HepG2 (cell line): ENCODE data around the gene AHCYL2. TPM values are rescaled to one million over a fixed set of nuclear protein-coding genes. Genes with fewer than 3 reads are reported as not detected.

ENCODE experiments used
- ATAC-seq: fragments of 200-7000 bp; cut with Tn5 transposase; 3 replicates; pipeline ENCODE4 v1.9.1; 2020; ENCODE audit warnings: mild to moderate bottlenecking, moderate library complexity
- BruUV-seq: library from RNA; stranded (reverse); fragments of 400-500 nt; replicated peaks from 2 replicates; lab custom pipeline; 2021; lab: Mats Ljungman, UMichigan
- CTCF ChIA-PET: fragments of 300-600 bp; formaldehyde crosslinking; extraction: SDS; loops from one replicate; lab custom pipeline; 2021; ENCODE audit warnings: low total read pairs, inconsistent platforms, low intra/inter-chr PET ratio; lab: Yijun Ruan, JAX
- POLR2A ChIA-PET: fragments of 350-600 bp; sonication (Branson Sonifier 250); formaldehyde crosslinking; loops from one replicate; lab custom pipeline; 2020; ENCODE audit warnings: antibody characterized with exemption, inconsistent platforms; lab: Yijun Ruan, JAX
- DNase-seq: peaks from one replicate; pipeline ENCODE4 v3.0.0-alpha.2; 2015; ENCODE audit warnings: low spot score
- FAIRE-seq: peaks from 3 replicates; lab custom pipeline; 2011; peaks lifted over from hg19 to GRCh38; lab: Jason Lieb, UNC
- H2AFZ ChIP-seq: one replicate; pipeline ENCODE4 v1.6.1; 2011; ENCODE audit warnings: low read length, inconsistent platforms
- H3K27ac ChIP-seq: fragments of 300-600 bp; 3 replicates; pipeline ENCODE4 v1.8.0; 2011; ENCODE audit warnings: mixed run types, mild to moderate bottlenecking, mixed read lengths, low read length, inconsistent platforms; ENCODE audit not compliant: insufficient read depth; ENCODE audit errors: extremely low read length
- H3K27me3 ChIP-seq, 2 experiments: fragments of 200-600 bp in 1 of 2; 2 replicates in 1 of 2; 3 replicates in 1 of 2; pipeline versions ENCODE4 v1.6.0 to v1.8.0; 2011; ENCODE audit warnings: low read length in 2 of 2, mild to moderate bottlenecking in 2 of 2, moderate library complexity in 2 of 2, inconsistent platforms in 1 of 2; ENCODE audit not compliant: insufficient read depth in 2 of 2, control insufficient read depth in 1 of 2
- H3K36me3 ChIP-seq, 2 experiments: fragments of 200-600 bp in 1 of 2; replicated peaks in 1 of 2; 2 replicates in 1 of 2; 3 replicates in 1 of 2; pipeline versions ENCODE4 v1.5.1 to v1.8.0; 2011; ENCODE audit warnings: low read length in 2 of 2, inconsistent platforms in 1 of 2; ENCODE audit not compliant: insufficient read depth in 2 of 2, control insufficient read depth in 1 of 2
- H3K4me1 ChIP-seq: 2 replicates; pipeline ENCODE4 v1.5.1; 2012; ENCODE audit warnings: low read length, inconsistent platforms; ENCODE audit not compliant: insufficient read depth
- H3K4me2 ChIP-seq: 2 replicates; pipeline ENCODE4 v1.6.0; 2011; ENCODE audit warnings: low read depth, low read length, inconsistent platforms
- H3K4me3 ChIP-seq, 3 experiments: fragments of 200-600 bp in 1 of 3; sonication (generic), shearing (Covaris generic) in 1 of 3; replicated peaks in 1 of 3; 2 replicates each; pipeline ENCODE4 v1.5.1; 2011 to 2016; ENCODE audit warnings: low read length in 3 of 3, inconsistent platforms in 2 of 3, low read depth in 2 of 3, mild to moderate bottlenecking in 2 of 3, control low read depth in 1 of 3, mixed read lengths in 1 of 3; ENCODE audit not compliant: insufficient read depth in 1 of 3
- H3K79me2 ChIP-seq: one replicate; pipeline ENCODE4 v1.6.1; 2011; ENCODE audit warnings: low read length, inconsistent platforms; ENCODE audit not compliant: insufficient read depth
- H3K9ac ChIP-seq: 2 replicates; pipeline ENCODE4 v1.6.0; 2011; ENCODE audit warnings: mild to moderate bottlenecking, low read depth, low read length, inconsistent platforms; ENCODE audit not compliant: insufficient read depth
- H3K9me3 ChIP-seq: 2 replicates; pipeline ENCODE4 v1.5.1; 2012; ENCODE audit warnings: mild to moderate bottlenecking, low read length
- H4K20me1 ChIP-seq: 2 replicates; pipeline ENCODE4 v1.6.0; 2011; ENCODE audit warnings: inconsistent platforms, mild to moderate bottlenecking, low read length, moderate library complexity; ENCODE audit not compliant: insufficient read depth
- ATF1 ChIP-seq: IDR thresholded peaks from 2 replicates; pipeline ENCODE4 v1.6.1; 2016; ENCODE audit warnings: mild to moderate bottlenecking, control low read depth
- HNRNPL ChIP-seq: fragments of 200-400 bp; formaldehyde crosslinking; IDR thresholded peaks from 2 replicates; pipeline ENCODE4 v1.6.1; 2017; ENCODE audit warnings: mild to moderate bottlenecking, low read depth, low read length
- ZBTB7B ChIP-seq: sonication (generic); formaldehyde crosslinking; IDR thresholded peaks from 2 replicates; pipeline ENCODE4 v1.4.0; 2020; ENCODE audit warnings: missing genetic modification reagents
- ZNF558 ChIP-seq: sonication (generic); formaldehyde crosslinking; IDR thresholded peaks from 2 replicates; pipeline ENCODE4 v1.9.0; 2022; ENCODE audit warnings: mild to moderate bottlenecking, missing genetic modification reagents, borderline replicate concordance
- ZSCAN29 ChIP-seq: sonication (generic); formaldehyde crosslinking; conservative IDR thresholded peaks from 2 replicates; pipeline ENCODE4 v1.4.0; 2020; ENCODE audit warnings: mild to moderate bottlenecking, missing genetic modification reagents
- WGBS: methylation state at CpG from one replicate; pipeline ENCODE4 v1.1.6; 2017; ENCODE audit warnings: low lambda C conversion rate; 5-methylcytosine and 5-hydroxymethylcytosine counted together
- in situ Hi-C: cut with HindIII; loops from 2 replicates; pipeline ENCODE4 v1.10.0; 2017; ENCODE audit warnings: low pct_unique_long_range_greater_than_20kb; ENCODE audit not compliant: extremely low pct_ligation_motif_present
- intact Hi-C: fragments of 100-400 bp; cut with micrococcal nuclease; formaldehyde crosslinking; loops from one replicate; pipeline ENCODE4 v1.10.0; 2022; ENCODE audit not compliant: unreplicated experiment
- polyA plus RNA-seq, 8 experiments: library from polyadenylated mRNA; depleted of rRNA in 3 of 8; stranded (reverse) in 7 of 8; unstranded in 1 of 8; fragments of >200 nt; fragmentation: Illumina TruSeq in 4 of 8; extraction: Trizol in 4 of 8; gene quantifications; 2 replicates each; pipeline versions ENCODE4 v1.2.1 to v1.2.3, GENCODE V29; 2011 to 2016; ENCODE audit warnings: low read depth in 4 of 8, missing spikeins in 1 of 8, mixed read lengths in 1 of 8; ENCODE audit not compliant: insufficient read depth in 1 of 8
- total RNA-seq, 5 experiments: library from RNA; depleted of rRNA; stranded (reverse); fragments of >200 nt; fragmentation: Illumina TruSeq; extraction: Trizol; gene quantifications; 2 replicates each; pipeline ENCODE4 v1.2.3, GENCODE V29; 2016; ENCODE audit warnings: low read depth in 1 of 5
- TF ChIP-seq, protein P1 (sequence below): sonication (generic); formaldehyde crosslinking; IDR thresholded peaks from 2 replicates; pipeline ENCODE4 v1.5.0; 2020; ENCODE audit warnings: missing genetic modification reagents
- TF ChIP-seq, protein P2 (sequence below): sonication (generic); formaldehyde crosslinking; IDR thresholded peaks from 2 replicates; pipeline ENCODE4 v1.8.0; 2022; ENCODE audit warnings: mild to moderate bottlenecking, missing genetic modification reagents, moderate library complexity
- TF ChIP-seq, protein P3 (sequence below): sonication (generic); formaldehyde crosslinking; IDR thresholded peaks from 2 replicates; pipeline ENCODE4 v1.4.0; 2020; ENCODE audit warnings: mild to moderate bottlenecking, low read depth, missing genetic modification reagents
- TF ChIP-seq, protein P4 (sequence below): sonication (generic); formaldehyde crosslinking; IDR thresholded peaks from 2 replicates; pipeline ENCODE4 v1.8.1; 2022; ENCODE audit warnings: mild to moderate bottlenecking, missing genetic modification reagents

Gene AHCYL2
- total and polyA plus RNA-seq, 2 of the 13 experiments (the other 11 are each of a cell fraction or from before 2014, with no cell fraction given), result 9.5 to 14.7 TPM

DNA sequence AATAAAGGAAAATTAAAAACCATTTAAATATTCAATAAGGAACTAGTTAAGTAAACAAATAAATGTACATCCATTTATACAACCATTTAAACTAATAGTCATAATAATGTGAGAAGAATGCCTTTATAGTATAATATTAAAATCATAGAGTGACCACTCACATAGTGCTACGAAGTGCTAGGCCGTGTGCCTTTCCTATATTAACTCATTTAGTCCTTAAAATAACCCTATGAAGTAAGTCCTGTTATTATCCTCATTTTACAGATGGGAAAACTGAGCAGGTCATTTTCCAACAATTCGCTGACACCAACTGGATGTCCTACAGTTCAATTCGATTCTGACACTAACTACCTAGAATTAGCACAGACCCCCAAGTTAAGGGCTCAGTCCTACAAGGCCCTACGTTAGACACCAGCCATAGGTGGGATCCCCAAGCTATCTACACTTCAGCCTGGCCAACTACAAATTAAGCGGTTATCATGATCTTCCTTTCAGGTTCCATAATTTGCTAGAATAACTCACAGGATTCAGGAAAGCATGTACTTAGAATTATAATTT, 213.5 kb downstream of the AHCYL2 start:
- TF ChIP-seq, protein P1, sequence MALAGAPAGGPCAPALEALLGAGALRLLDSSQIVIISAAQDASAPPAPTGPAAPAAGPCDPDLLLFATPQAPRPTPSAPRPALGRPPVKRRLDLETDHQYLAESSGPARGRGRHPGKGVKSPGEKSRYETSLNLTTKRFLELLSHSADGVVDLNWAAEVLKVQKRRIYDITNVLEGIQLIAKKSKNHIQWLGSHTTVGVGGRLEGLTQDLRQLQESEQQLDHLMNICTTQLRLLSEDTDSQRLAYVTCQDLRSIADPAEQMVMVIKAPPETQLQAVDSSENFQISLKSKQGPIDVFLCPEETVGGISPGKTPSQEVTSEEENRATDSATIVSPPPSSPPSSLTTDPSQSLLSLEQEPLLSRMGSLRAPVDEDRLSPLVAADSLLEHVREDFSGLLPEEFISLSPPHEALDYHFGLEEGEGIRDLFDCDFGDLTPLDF (CRISPR knock-in tag), result no peak
- TF ChIP-seq, protein P2, sequence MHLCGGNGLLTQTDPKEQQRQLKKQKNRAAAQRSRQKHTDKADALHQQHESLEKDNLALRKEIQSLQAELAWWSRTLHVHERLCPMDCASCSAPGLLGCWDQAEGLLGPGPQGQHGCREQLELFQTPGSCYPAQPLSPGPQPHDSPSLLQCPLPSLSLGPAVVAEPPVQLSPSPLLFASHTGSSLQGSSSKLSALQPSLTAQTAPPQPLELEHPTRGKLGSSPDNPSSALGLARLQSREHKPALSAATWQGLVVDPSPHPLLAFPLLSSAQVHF (CRISPR knock-in tag), result no peak
- TF ChIP-seq, protein P3, sequence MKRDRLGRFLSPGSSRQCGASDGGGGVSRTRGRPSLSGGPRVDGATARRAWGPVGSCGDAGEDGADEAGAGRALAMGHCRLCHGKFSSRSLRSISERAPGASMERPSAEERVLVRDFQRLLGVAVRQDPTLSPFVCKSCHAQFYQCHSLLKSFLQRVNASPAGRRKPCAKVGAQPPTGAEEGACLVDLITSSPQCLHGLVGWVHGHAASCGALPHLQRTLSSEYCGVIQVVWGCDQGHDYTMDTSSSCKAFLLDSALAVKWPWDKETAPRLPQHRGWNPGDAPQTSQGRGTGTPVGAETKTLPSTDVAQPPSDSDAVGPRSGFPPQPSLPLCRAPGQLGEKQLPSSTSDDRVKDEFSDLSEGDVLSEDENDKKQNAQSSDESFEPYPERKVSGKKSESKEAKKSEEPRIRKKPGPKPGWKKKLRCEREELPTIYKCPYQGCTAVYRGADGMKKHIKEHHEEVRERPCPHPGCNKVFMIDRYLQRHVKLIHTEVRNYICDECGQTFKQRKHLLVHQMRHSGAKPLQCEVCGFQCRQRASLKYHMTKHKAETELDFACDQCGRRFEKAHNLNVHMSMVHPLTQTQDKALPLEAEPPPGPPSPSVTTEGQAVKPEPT (CRISPR knock-in tag), result no peak
- TF ChIP-seq ZSCAN29 (CRISPR knock-in tag), result no peak
- TF ChIP-seq, protein P4, sequence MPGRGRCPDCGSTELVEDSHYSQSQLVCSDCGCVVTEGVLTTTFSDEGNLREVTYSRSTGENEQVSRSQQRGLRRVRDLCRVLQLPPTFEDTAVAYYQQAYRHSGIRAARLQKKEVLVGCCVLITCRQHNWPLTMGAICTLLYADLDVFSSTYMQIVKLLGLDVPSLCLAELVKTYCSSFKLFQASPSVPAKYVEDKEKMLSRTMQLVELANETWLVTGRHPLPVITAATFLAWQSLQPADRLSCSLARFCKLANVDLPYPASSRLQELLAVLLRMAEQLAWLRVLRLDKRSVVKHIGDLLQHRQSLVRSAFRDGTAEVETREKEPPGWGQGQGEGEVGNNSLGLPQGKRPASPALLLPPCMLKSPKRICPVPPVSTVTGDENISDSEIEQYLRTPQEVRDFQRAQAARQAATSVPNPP, result no peak
- no peak for TF ChIP-seq ZNF558 (CRISPR knock-in tag)
- no peak for TF ChIP-seq HNRNPL
- TF ChIP-seq ATF1, result no peak
- no peak for TF ChIP-seq ZBTB7B
- no TSS peak for BruUV-seq
- 97% methylated on average over 6 of the region's 6 CpGs for WGBS
- H3K79me2 ChIP-seq, result no peaks in the 10 kb centered on the region
- H3K9me3 ChIP-seq, result no peaks in the 10 kb centered on the region
- no peak overlapping the region for H3K27ac ChIP-seq
- POLR2A ChIA-PET, result no interaction called here
- CTCF ChIA-PET, result no interaction called here
- H3K4me2 ChIP-seq, result no peak overlapping the region
- no peaks in the 10 kb centered on the region for H3K27me3 ChIP-seq
- H2AFZ ChIP-seq, result no peak overlapping the region
- H3K36me3 ChIP-seq, result no peaks in the 10 kb centered on the region; a peak in 1 of 5 replicates
- H4K20me1 ChIP-seq, result no peaks in the 10 kb centered on the region
- ATAC-seq (no peak), DNase-seq (no peak), FAIRE-seq (no peak)
- no peak overlapping the region for H3K4me3 ChIP-seq
- no peak overlapping the region for H3K9ac ChIP-seq
- peaks cover 17% of the 10 kb centered on the region for H3K4me1 ChIP-seq
- intact Hi-C loops, result no loop called here
- in situ Hi-C loops, result no loop called here
